Brain pericyte (primary cell): ENCODE results near the gene CERCAM.
"Not testable (repeated sequence)": the region's sequence is repeated elsewhere in the genome, so short reads cannot be mapped to it uniquely, and the experiment has no call there.

ENCODE experiments used
- DNase-seq: peaks from one replicate; pipeline ENCODE4 v3.0.0-alpha.2; 2012; ENCODE audit warnings: low read depth, low spot score

Gene CERCAM

GRCh38 chr9:128419061-128419925 lies 1.4 kb upstream of the CERCAM start:
- no peak for DNase-seq

GRCh38 chr9:128420060-128420650 lies 502 bp upstream of the CERCAM start:
- no peak for DNase-seq

GRCh38 chr9:128421482-128421996 lies 882 bp downstream of the CERCAM start:
- no peak for DNase-seq

- not testable (repeated sequence) for DNase-seq
These were observed 1.5 kb downstream of the CERCAM start for GRCh38 chr9:128422022-128422782.

- DNase-seq = no peak
These were observed 2.1 kb downstream of the CERCAM start for GRCh38 chr9:128422783-128423150.

- DNase-seq = not testable (repeated sequence)
These were observed 2.7 kb downstream of the CERCAM start for GRCh38 chr9:128423356-128423755.

GRCh38 chr9:128424268-128424780 lies 3.7 kb downstream of the CERCAM start:
- no peak for DNase-seq

GRCh38 chr9:128428644-128429512 lies 8.2 kb downstream of the CERCAM start:
- no peak for DNase-seq

- DNase-seq = no peak
These were observed 8.9 kb downstream of the CERCAM start for GRCh38 chr9:128429513-128430086.

- no peak for DNase-seq
These were observed 10.6 kb downstream of the CERCAM start for GRCh38 chr9:128431207-128431606.

- no peak for DNase-seq
These were observed 13.7 kb downstream of the CERCAM start for GRCh38 chr9:128434340-128434739.

GRCh38 chr9:128435611-128436010 lies 15.0 kb downstream of the CERCAM start:
- no peak for DNase-seq

- DNase-seq = no peak
These were observed 17.9 kb downstream of the CERCAM start for GRCh38 chr9:128438343-128439109.

GRCh38 chr9:128439273-128439672 lies 18.6 kb downstream of the CERCAM start:
- DNase-seq = no peak

GRCh38 chr9:128442150-128442549 lies 21.5 kb downstream of the CERCAM start:
- DNase-seq = no peak

- DNase-seq = not testable (repeated sequence)
These were observed 25.8 kb downstream of the CERCAM start for GRCh38 chr9:128446505-128446904.

- no peak for DNase-seq
These were observed 28.1 kb downstream of the CERCAM start for GRCh38 chr9:128448746-128449145.

GRCh38 chr9:128454991-128455390 lies 34.3 kb downstream of the CERCAM start:
- no peak for DNase-seq

GRCh38 chr9:128455849-128456612 lies 35.4 kb downstream of the CERCAM start, which contains the start of gene ODF2:
Gene ODF2, plus strand, starts transcription at chr9:128456006. Its CDS starts 86 bp downstream, at chr9:128456092.
- DNase-seq = peak; percentile 72
